A549 treated with CpdA at 1 μM for 4 hours (cell line): ENCODE data around the gene APOL1. TPM values are rescaled to one million over a fixed set of nuclear protein-coding genes. Genes with fewer than 3 reads are reported as not detected.

ENCODE experiments used
- total RNA-seq: library from RNA; stranded (reverse); fragments of 200-300 nt; extraction: Qiagen RNA extraction; gene quantifications from 5 replicates; pipeline ENCODE4 v1.2.3, GENCODE V29; 2022; ENCODE audit warnings: low read depth

APOL1 gene
- total RNA-seq, result 7.5 to 11.3 TPM (median 8.1 TPM) in 5 replicates

GRCh38 chr22:36252754-36253522 is at the start of gene APOL1:
Gene APOL1 (plus strand): TSS chr22:36253133. CDS start chr22:36254956, 1,823 bp downstream.

GRCh38 chr22:36239401-36240171 is 13.3 kb upstream of the APOL1 start, which contains the start of gene APOL2:
Gene APOL2 (minus strand): TSS chr22:36239527. CDS start chr22:36233162, 6,365 bp downstream.

Other genes starting within 250 kb of the APOL1 start
- gene RBFOX2, start 224.3 kb upstream of the APOL1 start, total RNA-seq, result 31.0 to 37.3 TPM (median 35.0 TPM) in 5 replicates
- gene APOL3, start 92.4 kb upstream of the APOL1 start, total RNA-seq, result 0.05 to 0.14 TPM in 2 of 5 replicates, not detected in the others
- gene APOL4, start 51.3 kb upstream of the APOL1 start, total RNA-seq, result not detected in 5 replicates
- 24.3 to 29.7 TPM (median 26.0 TPM) in 5 replicates for gene APOL2, start 13.6 kb upstream of the APOL1 start, total RNA-seq
- gene MYH9, start 134.8 kb downstream of the APOL1 start, total RNA-seq, result 171 to 206 TPM (median 182 TPM) in 5 replicates
- 56.6 to 74.8 TPM (median 70.7 TPM) in 5 replicates for gene TXN2, start 228.5 kb downstream of the APOL1 start, total RNA-seq